GM21619 (cell line): ENCODE results near the gene PP2D1.
"Not testable (repeated sequence)": the region's sequence is repeated elsewhere in the genome, so short reads cannot be mapped to it uniquely, and the experiment has no call there.

Experiments used
- ATAC-seq: cut with Tn5 transposase; IDR thresholded peaks from one replicate; pipeline ENCODE4 v1.9.1; 2021; ENCODE audit not compliant: unreplicated experiment

The PP2D1 gene

GRCh38 chr3:20012164-20012563 lies at the start of gene PP2D1:
Gene PP2D1, minus strand, starts transcription at chr3:20012264. Its CDS starts 192 bp downstream, at chr3:20012072.
- ATAC-seq, result no peak

GRCh38 chr3:20060974-20061685 lies 49.1 kb upstream of the PP2D1 start:
- ATAC-seq, result peak; percentile 82

- ATAC-seq, result no peak
Observed at GRCh38 chr3:20059929-20060328, 47.9 kb upstream of the PP2D1 start.

GRCh38 chr3:20057612-20058180 lies 45.6 kb upstream of the PP2D1 start:
- no peak for ATAC-seq

- no peak for ATAC-seq
Observed at GRCh38 chr3:20056725-20057611, 44.9 kb upstream of the PP2D1 start.

- no peak for ATAC-seq
Observed at GRCh38 chr3:20055842-20056241, 43.8 kb upstream of the PP2D1 start.

GRCh38 chr3:20055020-20055775 lies 43.1 kb upstream of the PP2D1 start:
- ATAC-seq, result peak; percentile 8

- peak; percentile 87 for ATAC-seq
Observed at GRCh38 chr3:20054549-20054987, 42.5 kb upstream of the PP2D1 start.

- no peak for ATAC-seq
Observed at GRCh38 chr3:20052851-20053250, 40.8 kb upstream of the PP2D1 start.

GRCh38 chr3:20051123-20051806 lies 39.2 kb upstream of the PP2D1 start:
- ATAC-seq, result no peak

GRCh38 chr3:20047976-20048883 lies 36.2 kb upstream of the PP2D1 start:
- ATAC-seq, result no peak

GRCh38 chr3:20047341-20047779 lies 35.3 kb upstream of the PP2D1 start:
- no peak for ATAC-seq

- no peak for ATAC-seq
Observed at GRCh38 chr3:20046556-20046955, 34.5 kb upstream of the PP2D1 start.

- not testable (repeated sequence) for ATAC-seq
Observed at GRCh38 chr3:20045141-20045540, 33.1 kb upstream of the PP2D1 start.

- no peak for ATAC-seq
Observed at GRCh38 chr3:20043825-20044224, 31.8 kb upstream of the PP2D1 start.

GRCh38 chr3:20043396-20043795 lies 31.3 kb upstream of the PP2D1 start:
- peak; percentile 29 for ATAC-seq

GRCh38 chr3:20042331-20042730 lies 30.3 kb upstream of the PP2D1 start:
- no peak for ATAC-seq

GRCh38 chr3:20041197-20041780 lies 29.2 kb upstream of the PP2D1 start:
- peak; percentile 39 for ATAC-seq
